C4-2B (cell line): ENCODE data around the gene ZSWIM1.

Experiments
- ZFX ChIP-seq: fragments of 450-650 bp; IDR thresholded peaks from 2 replicates; pipeline ENCODE4 v1.6.1; 2017
- TF ChIP-seq, protein P1 (sequence below): fragments of 450-650 bp; conservative IDR thresholded peaks from 2 replicates; pipeline ENCODE4 v1.5.1; 2017; ENCODE audit warnings: mild to moderate bottlenecking

DNA sequence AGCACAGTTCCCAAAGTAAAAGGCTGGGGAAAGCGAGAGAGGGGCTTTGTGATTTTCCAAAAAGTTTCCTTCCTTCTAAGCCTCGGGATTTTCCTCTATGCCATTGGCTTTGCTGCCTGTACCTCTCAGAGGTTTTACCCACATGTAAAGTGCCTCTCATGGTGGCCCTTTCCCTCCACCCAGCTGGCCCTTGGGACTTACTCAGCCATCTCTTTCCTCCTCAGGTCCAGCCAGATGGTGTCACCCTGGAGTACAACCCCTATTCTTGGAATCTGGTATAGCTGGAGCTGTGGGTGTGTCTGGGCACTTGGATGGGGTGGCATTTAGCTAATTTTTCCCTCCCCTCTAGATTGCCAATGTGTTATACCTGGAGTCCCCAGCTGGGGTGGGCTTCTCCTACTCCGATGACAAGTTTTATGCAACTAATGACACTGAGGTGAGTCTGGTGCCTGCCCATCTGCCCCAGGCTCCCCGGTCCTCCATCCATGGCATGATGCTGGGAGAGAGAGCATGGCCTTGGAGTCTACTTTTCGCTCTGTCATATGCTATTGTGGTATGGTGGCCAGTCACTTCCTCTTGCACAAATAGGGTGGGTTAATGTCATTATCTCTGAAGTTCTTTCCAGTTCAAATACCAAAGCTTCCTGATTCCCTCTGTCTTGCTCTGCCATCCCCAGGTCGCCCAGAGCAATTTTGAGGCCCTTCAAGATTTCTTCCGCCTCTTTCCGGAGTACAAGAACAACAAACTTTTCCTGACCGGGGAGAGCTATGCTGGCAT is 11.2 kb downstream of the ZSWIM1 start:
- TF ChIP-seq, protein P1, sequence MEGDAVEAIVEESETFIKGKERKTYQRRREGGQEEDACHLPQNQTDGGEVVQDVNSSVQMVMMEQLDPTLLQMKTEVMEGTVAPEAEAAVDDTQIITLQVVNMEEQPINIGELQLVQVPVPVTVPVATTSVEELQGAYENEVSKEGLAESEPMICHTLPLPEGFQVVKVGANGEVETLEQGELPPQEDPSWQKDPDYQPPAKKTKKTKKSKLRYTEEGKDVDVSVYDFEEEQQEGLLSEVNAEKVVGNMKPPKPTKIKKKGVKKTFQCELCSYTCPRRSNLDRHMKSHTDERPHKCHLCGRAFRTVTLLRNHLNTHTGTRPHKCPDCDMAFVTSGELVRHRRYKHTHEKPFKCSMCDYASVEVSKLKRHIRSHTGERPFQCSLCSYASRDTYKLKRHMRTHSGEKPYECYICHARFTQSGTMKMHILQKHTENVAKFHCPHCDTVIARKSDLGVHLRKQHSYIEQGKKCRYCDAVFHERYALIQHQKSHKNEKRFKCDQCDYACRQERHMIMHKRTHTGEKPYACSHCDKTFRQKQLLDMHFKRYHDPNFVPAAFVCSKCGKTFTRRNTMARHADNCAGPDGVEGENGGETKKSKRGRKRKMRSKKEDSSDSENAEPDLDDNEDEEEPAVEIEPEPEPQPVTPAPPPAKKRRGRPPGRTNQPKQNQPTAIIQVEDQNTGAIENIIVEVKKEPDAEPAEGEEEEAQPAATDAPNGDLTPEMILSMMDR, result no peak
- no peak for TF ChIP-seq ZFX
